Measurements from ENCODE around the gene TCF15. TPM values are rescaled to one million over a fixed set of nuclear protein-coding genes. Genes with fewer than 3 reads are reported as not detected.

The TCF15 gene
- total and polyA plus RNA-seq, 2 of the 13 experiments (the other 11 are each of a cell fraction or from before 2014, with no cell fraction given): not detected

- TF ChIP-seq CREM (IDR thresholded peaks at IDR 0.05) (0 out of 2 replicates have a peak, but pooled peaks have one; percentile 46), CREM (CRISPR knock-in tag; IDR thresholded peaks at IDR 0.05) (no peak; the same call in 1 of the 2 replicates), HIC2 (CRISPR knock-in tag; IDR thresholded peaks at IDR 0.05; ENCODE audit: low read depth) (no peak; the same call in 1 of the 2 replicates), ZNF292 (CRISPR knock-in tag; IDR thresholded peaks at IDR 0.05; ENCODE audit: borderline replicate concordance, low read depth) (peak; percentile 36; the same call in 1 of the 2 replicates), SOX6 (IDR thresholded peaks at IDR 0.05) (no peak), SOX6 (CRISPR knock-in tag; IDR thresholded peaks at IDR 0.05) (peak; percentile 75), ZEB1 (IDR thresholded peaks at IDR 0.05; ENCODE audit: insufficient replicate concordance, low read depth) (no peak), ZZZ3 (CRISPR knock-in tag; IDR thresholded peaks at IDR 0.05; ENCODE audit: borderline replicate concordance) (no peak), BCLAF1 (IDR thresholded peaks at IDR 0.05) (no peak), SRSF4 (IDR thresholded peaks at IDR 0.05; ENCODE audit: low read depth, low read length, poor library complexity, severe bottlenecking) (no peak), ZNF207 (IDR thresholded peaks at IDR 0.05; ENCODE audit: borderline replicate concordance) (no peak), DNMT1 (CRISPR knock-in tag; IDR thresholded peaks at IDR 0.05) (no peak), ZNF512 (CRISPR knock-in tag; IDR thresholded peaks at IDR 0.05) (peak; percentile 72; the same call in 1 of the 2 replicates), ZNF850 (CRISPR knock-in tag; conservative IDR thresholded peaks at IDR 0.05) (0 out of 2 replicates have a peak, but pooled peaks have one; percentile 77), CENPBD1 (CRISPR knock-in tag; IDR thresholded peaks at IDR 0.05; ENCODE audit: borderline replicate concordance, low read depth) (no peak), SOX13 (IDR thresholded peaks at IDR 0.05) (no peak), SOX13 (CRISPR knock-in tag; conservative IDR thresholded peaks at IDR 0.05 in 1 of 2, IDR thresholded peaks at IDR 0.05 in 1 of 2) (no peak; a peak in 1 of 4 replicates), FOXC1 (CRISPR knock-in tag; IDR thresholded peaks at IDR 0.05; ENCODE audit: borderline replicate concordance) (no peak), RARG (CRISPR knock-in tag; IDR thresholded peaks at IDR 0.05; ENCODE audit: low read depth) (no peak), ZMAT5 (CRISPR knock-in tag; IDR thresholded peaks at IDR 0.05; ENCODE audit: borderline replicate concordance, low read depth) (no peak), THAP11 (CRISPR knock-in tag; IDR thresholded peaks at IDR 0.05) (no peak; the same call in 1 of the 2 replicates)
Observed at GRCh38 chr20:653590-654416, 43.7 kb upstream of the TCF15 start (continued).

All from HepG2 (cell line).